Measurements from ENCODE around the gene SNAPIN. TPM values are rescaled to one million over a fixed set of nuclear protein-coding genes. Genes with fewer than 3 reads are reported as not detected.

Gene SNAPIN
- polyA plus RNA-seq, 1 of the 3 experiments (the other 2 are of a cell fraction): 57.6 TPM

GRCh38 chr1:153629971-153630370 is 28.5 kb upstream of the SNAPIN start:
- H3K9me2 ChIP-seq: no peaks in the 10 kb centered on the region
- POLR2A ChIA-PET: no interaction called here

GRCh38 chr1:153630384-153630783 is 28.1 kb upstream of the SNAPIN start:
- H3K9me2 ChIP-seq: no peaks in the 10 kb centered on the region
- ChIA-PET CTCF (interaction anchor here (0.6 to 8.3 kb wide), 2 partner anchors 15 to 119 kb away, joined by 3 to 62 read pairs; partner anchors contain the start of genes S100A14 and S100A16), POLR2A (no interaction called here)
- no peaks in the 10 kb centered on the region for H3K9me3 ChIP-seq
- H3K79me2 ChIP-seq (ENCODE audit: insufficient read depth): peaks cover 18% of the 10 kb centered on the region
- WGBS (ENCODE audit: low lambda C conversion rate): 93% methylated on average over 7 of the region's 7 CpGs
- no peak overlapping the region for H3K9ac ChIP-seq
- peaks cover 10 to 11% of the 10 kb centered on the region in 2 experiments; a peak in 2 of 4 replicates for H3K4me1 ChIP-seq (ENCODE audit: control insufficient read depth in 1 of 2, insufficient read depth in 2 of 2, low read depth in 1 of 2, low read length in 1 of 2)
- peaks cover 0 to under 1% of the 10 kb centered on the region in 2 experiments for H3K36me3 ChIP-seq (replicated peaks in 1 of 2; ENCODE audit: control insufficient read depth in 1 of 2, insufficient read depth in 2 of 2, low read length in 1 of 2)
- no peak overlapping the region for H3K27ac ChIP-seq (ENCODE audit: low read depth in 2 of 2, low read length in 1 of 2)
- no peak for DNase-seq
- no peaks in the 10 kb centered on the region for H3K27me3 ChIP-seq (ENCODE audit: insufficient read depth)
- no peak overlapping the region for H3K4me2 ChIP-seq
- peaks cover 3% of the 10 kb centered on the region; the same call in 1 of the 2 replicates for H4K20me1 ChIP-seq (ENCODE audit: insufficient read depth)
- H3K4me3 ChIP-seq (ENCODE audit: low read depth in 2 of 2, low read length in 1 of 2): no peak overlapping the region
- peaks cover 12% of the 10 kb centered on the region for H3F3A ChIP-seq (replicated peaks; ENCODE audit: insufficient read depth)
- no peak overlapping the region for H2AFZ ChIP-seq (ENCODE audit: low read depth)
- TF ChIP-seq SMC3 (IDR thresholded peaks at IDR 0.05; ENCODE audit: low read depth, low read length) (no peak), EZH2phosphoT487 (IDR thresholded peaks at IDR 0.05; ENCODE audit: borderline replicate concordance, low read depth) (no peak), MEF2A (IDR thresholded peaks at IDR 0.05; ENCODE audit: borderline replicate concordance, low read depth) (no peak), POLR2AphosphoS5 (IDR thresholded peaks at IDR 0.05; ENCODE audit: low read depth, low read length) (no peak), PBX3 (IDR thresholded peaks at IDR 0.05) (no peak), TAF1 (IDR thresholded peaks at IDR 0.05; ENCODE audit: borderline replicate concordance, low read depth, low read length) (no peak), USF1 (IDR thresholded peaks at IDR 0.05; ENCODE audit: borderline replicate concordance, low read depth) (no peak), FOSL2 (IDR thresholded peaks at IDR 0.05; ENCODE audit: borderline replicate concordance, low read depth) (no peak), IRF3 (IDR thresholded peaks at IDR 0.05; ENCODE audit: low read depth, low read length) (no peak), EP300 (IDR thresholded peaks at IDR 0.05; ENCODE audit: borderline replicate concordance in 1 of 2, low read depth in 1 of 2, low read length in 1 of 2) (no peak), TCF12 (IDR thresholded peaks at IDR 0.05) (no peak), SIN3A (IDR thresholded peaks at IDR 0.05; ENCODE audit: borderline replicate concordance, low read depth, low read length) (no peak), RFX5 (IDR thresholded peaks at IDR 0.05; ENCODE audit: low read length) (no peak), USF2 (IDR thresholded peaks at IDR 0.05; ENCODE audit: borderline replicate concordance, low read depth, low read length) (no peak), NRF1 (IDR thresholded peaks at IDR 0.05; ENCODE audit: low read depth, low read length) (no peak)
- TF ChIP-seq, protein P1, sequence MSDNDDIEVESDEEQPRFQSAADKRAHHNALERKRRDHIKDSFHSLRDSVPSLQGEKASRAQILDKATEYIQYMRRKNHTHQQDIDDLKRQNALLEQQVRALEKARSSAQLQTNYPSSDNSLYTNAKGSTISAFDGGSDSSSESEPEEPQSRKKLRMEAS (IDR thresholded peaks at IDR 0.05; ENCODE audit: low read depth): no peak

More at GRCh38 chr1:153629971-153630370, 28.5 kb upstream of the SNAPIN start:
- H3K79me2 ChIP-seq (ENCODE audit: insufficient read depth): peaks cover 14% of the 10 kb centered on the region
- peaks cover 10 to 11% of the 10 kb centered on the region in 2 experiments; a peak in 2 of 4 replicates for H3K4me1 ChIP-seq (ENCODE audit: control insufficient read depth in 1 of 2, insufficient read depth in 2 of 2, low read depth in 1 of 2, low read length in 1 of 2)
- H3K9me3 ChIP-seq: no peaks in the 10 kb centered on the region
- no peak for TF ChIP-seq ELF1 (IDR thresholded peaks at IDR 0.05)
- no peak for TF ChIP-seq RXRA (IDR thresholded peaks at IDR 0.05; ENCODE audit: borderline replicate concordance, low read depth)
- TF ChIP-seq GABPA (IDR thresholded peaks at IDR 0.05; ENCODE audit: low read depth): no peak
- no peak for TF ChIP-seq GATA2 (CRISPR knock-in tag; IDR thresholded peaks at IDR 0.05)
- no peak for TF ChIP-seq RCOR1 (IDR thresholded peaks at IDR 0.05; ENCODE audit: low read length)
- TF ChIP-seq USF1 (IDR thresholded peaks at IDR 0.05; ENCODE audit: borderline replicate concordance, low read depth): no peak
- H3K4me2 ChIP-seq: no peak overlapping the region
- no peak overlapping the region for H3K27ac ChIP-seq (ENCODE audit: low read depth in 2 of 2, low read length in 1 of 2)
- H3K4me3 ChIP-seq (ENCODE audit: low read depth in 2 of 2, low read length in 1 of 2): no peak overlapping the region
- H2AFZ ChIP-seq (ENCODE audit: low read depth): no peak overlapping the region
- H3K9ac ChIP-seq: no peak overlapping the region
- peaks cover 12% of the 10 kb centered on the region for H3F3A ChIP-seq (replicated peaks; ENCODE audit: insufficient read depth)
- 100% methylated on average over 1 of the region's 1 CpG for WGBS (ENCODE audit: low lambda C conversion rate)
- H4K20me1 ChIP-seq (ENCODE audit: insufficient read depth): peaks cover 2% of the 10 kb centered on the region; the same call in 1 of the 2 replicates
- no peak for DNase-seq
- no peaks in the 10 kb centered on the region for H3K27me3 ChIP-seq (ENCODE audit: insufficient read depth)
- CTCF ChIA-PET: interaction anchor here (8.3 kb wide), 1 partner anchor 14 kb away, joined by 62 read pairs; the partner anchor contains the start of genes S100A14 and S100A16
- H3K36me3 ChIP-seq (replicated peaks in 1 of 2; ENCODE audit: control insufficient read depth in 1 of 2, insufficient read depth in 2 of 2, low read length in 1 of 2): no peaks in the 10 kb centered on the region
